PC-3 (cell line): Measurements from ENCODE around the gene ACVR1.
"Not testable (repeated sequence)": the region's sequence is repeated elsewhere in the genome, so short reads cannot be mapped to it uniquely, and the experiment has no call there.

ENCODE experiments used
- EZH2 ChIP-seq: fragments of 300-600 bp; sonication (generic); IDR thresholded peaks from one replicate; pipeline ENCODE4 v1.6.1; 2017; ENCODE audit warnings: antibody characterized with exemption, mild to moderate bottlenecking, low read length; ENCODE audit not compliant: unreplicated experiment
- TF ChIP-seq, protein P1 (sequence below): fragments of 300-600 bp; sonication (generic); conservative IDR thresholded peaks from 2 replicates; pipeline ENCODE4 v1.5.1; 2017; ENCODE audit warnings: antibody characterized with exemption, low read depth, mild to moderate bottlenecking, low read length

DNA sequence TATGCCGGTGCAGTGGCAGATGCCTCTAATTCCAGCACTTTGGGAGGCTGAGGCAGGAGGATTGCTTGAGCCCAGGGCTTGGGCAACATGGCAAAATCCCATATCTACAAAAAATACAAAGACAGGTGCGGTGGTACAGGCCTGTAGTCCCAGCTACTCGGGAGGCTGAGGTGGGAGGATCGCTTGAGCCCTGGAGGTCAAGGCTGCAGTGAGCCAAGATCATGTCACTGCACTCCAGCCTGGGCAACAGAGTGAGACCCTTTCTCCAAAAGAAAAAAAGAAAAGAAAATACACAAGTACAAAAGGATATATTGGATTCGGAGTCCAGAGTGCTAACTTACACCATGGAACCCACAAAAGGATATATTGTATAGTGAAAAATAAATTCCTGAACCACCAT, 8.4 kb upstream of the ACVR1 start:
- TF ChIP-seq, protein P1, sequence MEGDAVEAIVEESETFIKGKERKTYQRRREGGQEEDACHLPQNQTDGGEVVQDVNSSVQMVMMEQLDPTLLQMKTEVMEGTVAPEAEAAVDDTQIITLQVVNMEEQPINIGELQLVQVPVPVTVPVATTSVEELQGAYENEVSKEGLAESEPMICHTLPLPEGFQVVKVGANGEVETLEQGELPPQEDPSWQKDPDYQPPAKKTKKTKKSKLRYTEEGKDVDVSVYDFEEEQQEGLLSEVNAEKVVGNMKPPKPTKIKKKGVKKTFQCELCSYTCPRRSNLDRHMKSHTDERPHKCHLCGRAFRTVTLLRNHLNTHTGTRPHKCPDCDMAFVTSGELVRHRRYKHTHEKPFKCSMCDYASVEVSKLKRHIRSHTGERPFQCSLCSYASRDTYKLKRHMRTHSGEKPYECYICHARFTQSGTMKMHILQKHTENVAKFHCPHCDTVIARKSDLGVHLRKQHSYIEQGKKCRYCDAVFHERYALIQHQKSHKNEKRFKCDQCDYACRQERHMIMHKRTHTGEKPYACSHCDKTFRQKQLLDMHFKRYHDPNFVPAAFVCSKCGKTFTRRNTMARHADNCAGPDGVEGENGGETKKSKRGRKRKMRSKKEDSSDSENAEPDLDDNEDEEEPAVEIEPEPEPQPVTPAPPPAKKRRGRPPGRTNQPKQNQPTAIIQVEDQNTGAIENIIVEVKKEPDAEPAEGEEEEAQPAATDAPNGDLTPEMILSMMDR, result not testable (repeated sequence)
- not testable (repeated sequence) for TF ChIP-seq EZH2
